ENCODE measurements around the gene PHTF1. TPM values are rescaled to one million over a fixed set of nuclear protein-coding genes. Genes with fewer than 3 reads are reported as not detected.
"Not testable (repeated sequence)": the region's sequence is repeated elsewhere in the genome, so short reads cannot be mapped to it uniquely, and the experiment has no call there.

The PHTF1 gene
- total RNA-seq, 1 donor from 2014 or later: 38.7 TPM

- no peak for DNase-seq (ENCODE audit: extremely low read depth, low read depth, low spot score)
Measured at GRCh38 chr1:113732802-113733201, 26.5 kb downstream of the PHTF1 start.

DNA sequence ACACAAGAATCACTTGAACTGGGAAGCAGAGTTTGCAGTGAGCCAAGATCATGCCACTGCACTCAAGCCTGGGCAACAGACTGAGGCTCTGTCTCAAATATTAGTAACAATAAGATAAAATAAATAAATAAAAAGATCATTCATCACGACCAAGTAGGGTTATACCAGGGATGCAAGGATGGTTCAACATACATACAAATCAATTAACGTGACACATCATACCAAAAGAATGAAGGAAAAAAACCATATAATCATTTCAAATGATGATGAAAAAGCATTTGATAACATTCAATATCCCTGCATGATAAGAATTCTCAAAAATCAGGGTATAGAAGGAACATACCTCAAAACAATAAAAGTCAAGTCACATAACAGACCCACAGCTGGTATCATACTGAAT is 38.3 kb downstream of the PHTF1 start:
- no peak for DNase-seq (ENCODE audit: extremely low read depth, low read depth, low spot score)

GRCh38 chr1:113718621-113719020 is 40.7 kb downstream of the PHTF1 start:
- not testable (repeated sequence) for DNase-seq (ENCODE audit: extremely low read depth, low read depth, low spot score)

GRCh38 chr1:113717506-113717905 is 41.8 kb downstream of the PHTF1 start:
- not testable (repeated sequence) for DNase-seq (ENCODE audit: extremely low read depth, low read depth, low spot score)

DNA sequence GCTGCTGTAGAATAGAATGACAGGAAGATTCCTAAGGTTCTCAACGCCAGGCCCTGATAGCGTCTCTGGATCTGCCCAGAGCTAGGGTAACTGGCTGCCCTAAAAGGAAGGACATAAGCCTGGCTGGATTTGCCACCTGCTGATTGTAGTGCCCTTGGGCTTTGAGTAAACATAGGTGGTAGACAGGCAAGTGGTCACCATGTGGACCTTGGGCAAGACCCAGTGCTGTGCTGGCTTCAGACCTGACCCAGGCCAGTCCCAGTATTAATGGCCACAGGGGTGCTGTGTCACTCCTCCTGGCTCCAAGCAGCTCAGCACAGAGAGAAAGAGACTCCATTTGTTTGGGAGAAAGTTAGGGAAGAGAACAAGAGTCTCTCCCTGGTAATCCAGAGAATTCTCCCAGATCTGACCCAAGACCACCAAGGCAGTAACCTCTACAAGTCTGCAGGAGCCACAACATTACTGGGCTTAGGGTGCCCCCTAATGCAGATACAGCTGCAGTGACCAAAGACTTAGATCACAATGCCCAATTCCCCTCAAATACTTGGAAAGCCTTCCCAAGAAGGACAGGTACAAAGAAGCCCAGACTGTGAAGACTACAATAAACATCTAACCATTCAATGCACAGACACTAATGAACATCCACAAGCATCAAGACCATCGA is 44.5 kb downstream of the PHTF1 start:
- DNase-seq (ENCODE audit: extremely low read depth, low read depth, low spot score): no peak

DNA sequence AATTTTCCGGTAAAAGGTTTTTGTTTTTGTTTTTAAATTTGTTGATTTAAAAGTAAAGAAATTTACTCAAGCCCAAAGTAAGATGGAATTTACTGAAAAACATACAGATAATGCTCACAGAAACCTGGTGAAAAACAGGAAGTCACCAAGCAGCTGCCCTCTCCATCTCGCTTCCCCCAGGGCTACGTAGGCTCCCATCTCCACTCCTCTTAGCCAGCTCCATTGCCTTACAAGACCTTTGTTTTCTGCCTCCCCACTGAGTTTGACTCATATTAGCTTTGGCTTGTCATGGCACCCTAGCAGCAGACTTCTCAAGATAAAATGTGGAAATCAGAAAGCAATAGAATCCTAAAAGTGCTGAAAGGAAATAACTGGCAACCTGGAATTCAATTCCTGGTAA is 57.9 kb downstream of the PHTF1 start:
- DNase-seq (ENCODE audit: extremely low read depth, low read depth, low spot score): no peak

DNA sequence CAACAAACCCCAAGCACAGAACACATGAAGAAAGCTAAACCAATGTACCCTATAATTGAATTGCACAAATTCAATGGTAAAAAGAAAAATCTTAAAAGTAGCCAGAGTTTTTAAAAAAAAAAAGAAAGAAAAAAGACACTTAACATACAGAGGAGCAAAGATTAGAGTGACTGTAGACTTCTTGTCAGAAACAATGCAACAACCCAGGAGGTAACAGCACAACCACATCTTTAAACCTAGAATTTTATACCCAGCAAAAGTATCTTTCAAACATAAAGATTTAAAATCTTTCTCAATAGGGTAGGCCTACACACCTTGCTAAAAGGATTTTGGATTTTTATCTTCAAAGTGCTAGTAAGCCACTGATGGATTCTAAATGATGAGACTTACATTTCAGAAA is 64.4 kb downstream of the PHTF1 start:
- DNase-seq (ENCODE audit: extremely low read depth, low read depth, low spot score): no peak

DNA sequence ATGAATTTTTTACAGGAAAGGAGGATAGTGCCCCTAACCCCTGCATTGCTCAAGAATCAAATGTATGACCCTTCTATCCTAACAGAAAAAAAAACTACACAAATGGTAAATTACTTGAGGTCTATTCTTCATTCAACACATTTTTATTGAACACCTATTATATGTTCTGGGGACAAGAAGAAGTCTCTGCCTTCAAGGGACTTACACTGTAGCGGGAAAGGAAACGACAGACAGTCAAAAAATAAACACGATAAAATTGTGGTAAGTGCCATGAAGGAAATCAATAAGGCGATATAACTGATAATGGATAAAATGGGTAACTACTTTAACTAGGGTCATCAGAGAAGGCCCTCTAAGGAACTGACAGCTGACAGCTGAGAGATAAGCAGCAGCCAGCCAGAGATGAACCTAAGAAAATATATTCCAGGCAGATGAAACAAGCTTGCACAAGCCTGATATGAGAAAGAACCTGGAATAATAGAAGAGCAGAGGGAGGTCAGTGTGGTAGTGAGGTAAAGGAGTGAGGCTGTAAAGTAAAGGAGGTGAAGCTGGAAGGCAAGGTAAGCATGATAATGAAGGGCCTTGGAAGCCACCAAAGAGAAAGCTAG is 66.4 kb downstream of the PHTF1 start:
- no peak for DNase-seq (ENCODE audit: extremely low read depth, low read depth, low spot score)

GRCh38 chr1:113692342-113692741 is 66.9 kb downstream of the PHTF1 start:
- DNase-seq (ENCODE audit: extremely low read depth, low read depth, low spot score): no peak

DNA sequence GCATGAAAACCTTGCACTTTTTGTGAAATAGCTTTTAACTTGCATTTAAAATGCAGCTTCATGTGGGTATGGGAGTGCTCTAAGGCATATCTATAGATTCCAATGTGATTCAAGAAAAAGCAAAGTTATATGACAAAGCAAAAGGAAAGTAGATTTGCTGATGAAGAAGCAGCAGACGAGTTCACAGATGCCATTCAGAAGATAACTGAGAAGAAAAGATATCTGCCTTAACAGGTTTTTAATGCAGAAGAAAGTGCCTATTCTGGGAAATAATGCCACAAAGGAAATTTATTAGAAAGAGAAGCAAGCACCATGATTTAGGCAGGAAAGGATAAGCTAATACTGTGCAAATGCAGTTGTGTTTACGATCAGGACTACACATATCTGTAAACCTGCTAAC is 68.1 kb downstream of the PHTF1 start:
- no peak for DNase-seq (ENCODE audit: extremely low read depth, low read depth, low spot score)

GRCh38 chr1:113686891-113687618 is 72.2 kb downstream of the PHTF1 start:
- no peak for DNase-seq (ENCODE audit: extremely low read depth, low read depth, low spot score)

DNA sequence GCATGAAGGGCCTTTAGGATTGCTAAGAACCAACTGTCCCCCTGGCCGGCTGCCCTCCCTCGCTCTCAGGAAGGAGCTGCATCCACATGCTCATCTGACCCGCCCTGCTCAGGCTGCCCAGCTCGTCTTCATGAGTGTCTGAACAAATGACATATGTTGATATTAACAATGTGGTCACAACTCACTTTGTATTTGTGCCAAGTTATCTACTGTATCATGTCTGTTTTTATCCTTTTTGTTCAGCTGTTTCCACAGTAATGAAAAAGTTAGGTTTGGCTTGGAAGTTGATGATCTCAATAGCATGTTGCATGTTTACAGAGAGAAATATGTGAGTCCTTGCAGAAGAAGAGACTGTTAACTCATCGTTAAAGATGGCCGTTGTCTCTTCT is 75.1 kb downstream of the PHTF1 start:
- no peak for DNase-seq (ENCODE audit: extremely low read depth, low read depth, low spot score)

DNA sequence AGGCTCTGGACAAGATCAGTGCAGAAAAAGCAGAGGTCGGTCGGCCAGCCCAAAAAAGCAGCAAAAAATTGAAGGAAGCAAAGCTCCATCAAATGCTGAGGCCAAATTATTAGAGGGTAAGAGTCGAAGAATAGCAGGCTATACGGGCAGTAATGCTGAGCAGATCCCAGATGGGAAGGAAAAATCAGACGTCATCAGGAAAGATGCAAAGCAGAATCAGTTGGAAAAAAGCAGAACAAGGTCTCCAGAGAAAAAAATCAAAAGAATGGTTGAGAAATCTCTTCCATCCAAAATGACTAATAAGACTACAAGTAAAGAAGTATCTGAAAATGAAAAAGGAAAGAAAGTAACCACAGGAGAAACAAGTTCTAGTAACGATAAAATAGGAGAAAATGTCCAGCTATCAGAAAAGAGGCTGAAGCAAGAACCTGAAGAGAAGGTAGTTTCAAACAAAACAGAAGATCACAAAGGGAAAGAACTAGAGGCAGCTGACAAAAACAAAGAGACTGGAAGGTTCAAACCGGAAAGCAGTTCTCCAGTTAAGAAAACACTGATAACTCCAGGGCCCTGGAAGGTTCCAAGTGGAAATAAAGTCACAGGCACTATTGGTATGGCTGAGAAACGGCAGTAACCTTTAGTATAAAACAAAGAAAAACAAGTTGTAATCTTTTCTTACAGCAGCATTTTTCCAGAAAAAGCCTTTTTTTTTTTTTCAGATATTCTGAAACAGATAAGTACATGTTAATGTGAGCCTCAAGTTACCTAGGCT is 75.7 kb downstream of the PHTF1 start:
- no peak for DNase-seq (ENCODE audit: extremely low read depth, low read depth, low spot score)

DNA sequence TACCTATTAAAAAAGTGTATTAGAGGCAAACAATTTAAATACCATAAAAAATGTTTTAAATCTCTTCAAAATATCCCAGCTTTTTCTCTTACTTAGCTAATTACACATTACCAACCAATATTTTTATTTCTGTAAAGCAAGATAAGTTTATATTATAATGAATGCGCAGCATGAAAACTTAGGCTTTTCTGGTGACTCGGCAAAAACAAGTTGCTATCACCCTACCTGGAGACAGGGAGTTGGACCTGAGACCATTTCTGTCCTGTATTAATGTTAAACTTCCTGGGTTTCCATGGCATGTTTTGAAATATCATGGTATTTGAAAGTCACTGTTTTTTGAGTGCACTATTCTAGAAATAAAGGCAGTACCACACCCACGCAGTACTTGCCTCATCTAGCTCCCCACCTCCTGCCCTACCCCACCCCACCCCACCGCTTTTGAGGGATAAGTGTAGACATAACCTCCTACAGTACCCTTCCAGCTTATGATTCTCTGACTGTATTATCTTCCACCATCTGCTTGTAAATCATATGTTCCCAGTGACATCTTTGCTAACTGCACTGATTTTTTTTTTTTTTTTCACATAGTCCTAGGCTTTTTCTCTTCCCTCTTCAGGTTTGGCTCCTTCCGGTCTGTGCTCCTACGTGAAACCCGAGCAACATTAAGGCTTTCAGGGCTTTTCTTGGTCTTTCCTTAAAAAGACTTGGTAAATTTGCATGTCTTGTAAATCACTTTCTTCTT is 77.5 kb downstream of the PHTF1 start:
- DNase-seq (ENCODE audit: extremely low read depth, low read depth, low spot score): no peak

- no peak for DNase-seq (ENCODE audit: extremely low read depth, low read depth, low spot score)
Measured at GRCh38 chr1:113678159-113678469, 81.2 kb downstream of the PHTF1 start.

- no peak for DNase-seq (ENCODE audit: extremely low read depth, low read depth, low spot score)
Measured at GRCh38 chr1:113677250-113678158, 81.8 kb downstream of the PHTF1 start.

DNA sequence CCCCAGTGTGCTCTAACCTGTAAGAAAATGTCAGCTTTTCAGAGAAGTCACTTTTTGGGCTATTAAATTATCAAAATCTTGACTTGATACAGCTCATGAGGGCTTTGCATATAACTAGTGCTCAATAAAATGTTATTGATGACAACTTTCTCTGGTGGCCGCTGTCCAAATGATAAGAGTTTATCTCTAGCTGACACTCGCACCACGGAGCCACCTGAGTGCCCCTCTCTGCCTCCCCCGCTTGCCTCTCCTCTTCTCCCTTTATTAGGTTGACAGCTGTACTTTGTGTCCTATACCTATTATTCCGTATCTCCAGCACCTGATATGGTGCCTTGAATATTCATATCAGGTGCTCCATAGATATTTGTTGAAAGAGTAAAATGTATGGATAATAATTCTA is 82.8 kb downstream of the PHTF1 start:
- no peak for DNase-seq (ENCODE audit: extremely low read depth, low read depth, low spot score)

DNA sequence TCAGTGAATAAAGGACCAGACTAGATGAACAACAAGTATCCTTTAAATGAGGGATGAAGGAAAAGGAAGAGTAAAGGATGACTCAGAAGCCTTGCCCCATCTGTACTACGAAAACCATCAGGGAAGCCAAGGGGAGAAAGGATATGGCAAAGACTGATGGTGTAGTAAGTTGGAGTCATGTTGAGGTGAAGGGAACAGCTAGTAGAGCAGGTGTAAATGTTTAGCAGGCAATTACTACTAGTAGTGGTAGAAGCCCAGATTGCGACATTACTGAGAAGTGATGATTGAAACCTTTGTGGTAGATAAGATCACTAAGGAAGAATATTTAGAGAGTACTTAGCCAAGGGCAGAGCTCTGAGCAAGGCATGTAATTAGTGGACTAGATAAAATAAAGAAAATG is 84.0 kb downstream of the PHTF1 start:
- DNase-seq (ENCODE audit: extremely low read depth, low read depth, low spot score): no peak

DNA sequence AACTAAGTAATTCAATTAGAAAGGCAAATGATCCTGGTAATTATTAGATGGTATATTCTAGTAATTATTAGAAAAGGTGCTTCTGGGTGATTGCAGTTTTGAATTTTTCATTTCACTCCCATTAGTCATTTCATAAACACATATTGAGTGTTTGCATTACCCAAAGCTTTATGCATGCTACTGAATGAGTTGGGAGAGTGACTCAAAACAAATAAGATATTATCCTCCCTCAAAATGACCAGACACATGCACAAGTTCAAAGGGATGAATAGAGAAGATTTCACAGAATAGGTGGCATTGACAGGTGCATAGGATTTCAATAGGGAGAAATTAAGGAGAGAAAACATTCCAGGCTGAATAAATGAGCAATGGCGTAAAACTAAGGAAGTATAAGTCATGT is 84.7 kb downstream of the PHTF1 start:
- DNase-seq (ENCODE audit: extremely low read depth, low read depth, low spot score): no peak

DNA sequence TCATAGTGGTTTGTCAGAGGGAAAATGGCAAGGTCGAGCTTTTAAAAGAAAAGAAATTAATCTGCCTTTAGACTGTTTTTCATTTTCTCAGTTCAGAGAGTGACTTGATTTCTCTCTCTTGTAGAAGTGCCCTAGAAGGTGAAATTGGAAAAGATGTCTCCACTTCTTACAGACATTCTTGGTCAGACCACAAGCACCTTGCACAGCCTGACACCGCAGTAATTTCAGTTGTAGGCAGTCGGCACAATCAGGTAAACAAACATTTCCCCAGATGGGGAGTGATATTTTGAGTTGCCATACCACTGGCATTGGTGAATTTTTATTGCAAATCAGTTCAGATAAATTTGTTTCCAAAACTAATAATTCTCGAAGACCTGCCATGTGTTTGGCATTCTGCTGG is 86.8 kb downstream of the PHTF1 start:
- no peak for DNase-seq (ENCODE audit: extremely low read depth, low read depth, low spot score)
